GM21515 (cell line): ENCODE data around the gene DAZAP1.

Experiments used
- ATAC-seq: cut with Tn5 transposase; IDR thresholded peaks from one replicate; pipeline ENCODE4 v1.9.1; 2021; ENCODE audit not compliant: unreplicated experiment

DAZAP1 gene

DNA sequence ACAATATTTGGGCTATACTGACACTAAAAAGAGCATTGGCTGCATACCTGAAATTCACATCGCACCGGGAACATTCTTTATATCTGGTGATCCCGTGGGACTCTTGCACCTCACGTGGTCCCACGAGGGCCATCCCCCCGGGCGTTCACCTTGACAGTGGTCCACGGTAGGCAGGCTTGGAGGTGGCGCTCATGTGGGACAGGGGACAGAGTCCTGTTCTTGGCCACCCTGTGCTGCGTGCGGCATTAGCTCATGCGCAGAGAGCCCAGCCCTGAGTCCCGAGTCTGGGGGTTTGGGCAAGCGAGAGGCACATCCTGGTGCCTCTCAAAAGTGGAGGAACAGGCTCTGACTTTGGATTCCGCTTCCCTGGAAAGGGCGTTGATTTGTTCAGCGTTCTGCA lies 13.5 kb upstream of the DAZAP1 start:
- ATAC-seq: no peak

DNA sequence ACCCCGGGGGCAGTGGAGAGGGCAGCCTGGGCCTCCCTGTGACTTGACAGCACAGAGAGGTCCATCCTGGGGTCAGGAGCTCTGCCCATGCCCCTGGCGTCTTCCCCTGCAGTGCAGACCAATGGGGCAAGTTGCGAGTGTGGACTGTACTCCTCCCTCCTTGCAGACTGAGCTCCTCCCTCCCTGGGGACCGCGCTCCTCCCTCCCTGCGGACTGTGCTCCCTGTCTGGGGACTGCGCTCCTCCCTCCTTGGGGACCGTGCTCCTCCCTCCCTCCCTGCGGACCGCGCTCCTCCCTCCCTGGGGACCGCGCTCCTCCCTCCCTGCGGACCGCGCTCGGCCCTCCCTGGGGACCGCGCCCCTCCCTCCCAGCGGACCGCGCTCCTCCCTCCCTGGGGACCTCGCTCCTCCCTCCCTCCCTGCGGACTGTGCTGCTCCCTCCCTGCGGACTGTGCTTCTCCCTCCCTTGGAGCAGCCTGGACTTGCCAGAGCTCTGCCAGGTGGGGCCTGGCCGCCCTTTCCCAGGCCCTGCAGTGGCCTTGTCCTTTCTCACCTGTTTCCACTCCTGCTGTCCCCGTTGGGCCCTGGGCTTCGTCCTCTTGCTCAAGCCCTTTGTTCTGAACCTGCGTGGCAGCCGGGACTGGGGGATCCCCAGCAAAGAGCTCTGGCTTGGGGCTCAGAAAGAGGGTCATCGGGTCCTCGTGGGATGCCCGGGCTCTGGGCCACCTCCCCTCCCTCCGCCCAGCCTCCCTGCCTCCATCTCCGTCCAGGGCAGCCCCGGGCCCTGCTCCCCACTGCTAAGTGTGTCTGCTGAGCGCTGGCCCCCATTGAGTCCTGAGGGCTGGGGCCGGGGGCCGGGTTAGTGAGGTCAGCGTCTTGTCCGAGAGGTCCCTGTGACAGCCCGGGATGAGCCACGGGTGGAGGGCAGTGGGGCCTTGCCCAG lies 12.9 kb upstream of the DAZAP1 start:
- no peak for ATAC-seq

DNA sequence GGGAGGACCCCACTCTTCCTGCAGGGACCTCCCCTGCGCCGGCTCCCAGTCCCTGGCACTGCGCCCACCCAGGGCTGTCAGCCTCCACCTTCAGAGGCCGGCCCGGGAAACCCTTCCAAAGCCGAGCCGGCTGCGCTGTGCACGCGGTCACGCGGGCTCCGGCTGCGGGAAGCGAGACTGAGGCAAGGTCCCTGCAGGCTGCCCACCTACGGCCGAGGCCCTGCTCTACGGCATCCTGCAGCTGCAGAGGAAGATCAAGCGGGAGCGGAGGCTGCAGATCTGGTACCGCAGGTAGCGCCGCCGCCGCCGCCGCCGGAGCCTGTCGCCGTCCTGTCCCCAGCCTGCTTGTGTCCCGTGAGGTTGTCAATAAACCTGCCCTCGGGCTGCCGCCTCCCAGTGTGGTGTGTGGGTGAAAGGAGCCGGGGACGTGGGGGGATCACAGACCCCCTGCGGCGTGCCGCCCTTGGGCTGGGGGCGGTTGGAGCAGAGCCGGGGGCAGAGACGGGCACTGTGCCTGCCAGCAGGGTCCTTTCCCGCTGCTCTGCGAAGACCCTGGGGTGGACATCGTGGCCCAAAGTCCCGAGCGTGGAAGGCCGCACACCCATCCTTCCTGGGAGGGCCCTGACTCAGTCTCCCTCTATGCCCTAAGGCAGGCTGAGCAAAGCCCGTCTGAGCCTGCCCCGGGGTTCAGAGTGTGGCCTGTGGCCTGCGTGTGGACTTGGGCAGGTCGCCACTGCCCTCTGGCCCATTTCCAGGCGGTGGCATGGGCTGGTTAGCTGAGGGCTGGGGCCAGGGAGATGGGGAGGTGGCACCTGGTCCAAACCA lies 12.0 kb upstream of the DAZAP1 start:
- no peak for ATAC-seq

DNA sequence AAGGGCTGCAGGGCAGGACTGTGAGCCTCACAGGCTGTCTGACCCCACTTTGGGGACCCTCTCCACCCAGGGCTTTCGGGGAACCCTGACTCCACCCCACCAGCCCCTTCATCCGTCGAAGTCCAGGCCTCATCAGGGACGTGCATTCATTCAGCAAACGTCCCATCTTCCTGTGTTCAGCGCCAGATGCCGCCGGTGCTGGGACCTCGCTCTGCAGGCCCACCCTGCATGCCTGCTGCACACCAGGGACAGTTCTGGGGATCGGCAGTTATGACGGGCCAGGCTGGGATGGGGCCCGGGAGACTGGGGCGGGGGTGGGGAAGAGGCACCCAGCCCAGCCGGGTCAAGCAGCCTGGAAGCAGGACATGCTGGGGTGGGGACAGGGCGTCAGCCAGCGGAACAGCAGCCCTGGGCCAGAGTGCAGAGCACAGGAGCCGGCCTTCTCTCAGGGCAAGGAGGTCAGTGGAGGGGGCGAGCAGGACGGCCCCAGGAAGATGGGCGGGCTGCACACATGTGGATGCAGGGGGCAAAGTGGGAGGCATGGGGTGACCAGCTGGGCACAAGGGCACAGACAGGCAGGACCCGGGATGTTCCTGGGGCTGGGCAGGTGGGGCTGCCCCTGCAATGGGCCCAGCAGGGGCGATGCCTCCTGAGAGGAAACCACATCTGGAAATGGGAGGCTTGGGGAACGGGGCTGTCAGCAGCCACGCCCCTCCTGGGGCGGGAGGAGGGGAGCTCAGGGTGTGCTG lies 11.2 kb upstream of the DAZAP1 start:
- ATAC-seq: no peak

DNA sequence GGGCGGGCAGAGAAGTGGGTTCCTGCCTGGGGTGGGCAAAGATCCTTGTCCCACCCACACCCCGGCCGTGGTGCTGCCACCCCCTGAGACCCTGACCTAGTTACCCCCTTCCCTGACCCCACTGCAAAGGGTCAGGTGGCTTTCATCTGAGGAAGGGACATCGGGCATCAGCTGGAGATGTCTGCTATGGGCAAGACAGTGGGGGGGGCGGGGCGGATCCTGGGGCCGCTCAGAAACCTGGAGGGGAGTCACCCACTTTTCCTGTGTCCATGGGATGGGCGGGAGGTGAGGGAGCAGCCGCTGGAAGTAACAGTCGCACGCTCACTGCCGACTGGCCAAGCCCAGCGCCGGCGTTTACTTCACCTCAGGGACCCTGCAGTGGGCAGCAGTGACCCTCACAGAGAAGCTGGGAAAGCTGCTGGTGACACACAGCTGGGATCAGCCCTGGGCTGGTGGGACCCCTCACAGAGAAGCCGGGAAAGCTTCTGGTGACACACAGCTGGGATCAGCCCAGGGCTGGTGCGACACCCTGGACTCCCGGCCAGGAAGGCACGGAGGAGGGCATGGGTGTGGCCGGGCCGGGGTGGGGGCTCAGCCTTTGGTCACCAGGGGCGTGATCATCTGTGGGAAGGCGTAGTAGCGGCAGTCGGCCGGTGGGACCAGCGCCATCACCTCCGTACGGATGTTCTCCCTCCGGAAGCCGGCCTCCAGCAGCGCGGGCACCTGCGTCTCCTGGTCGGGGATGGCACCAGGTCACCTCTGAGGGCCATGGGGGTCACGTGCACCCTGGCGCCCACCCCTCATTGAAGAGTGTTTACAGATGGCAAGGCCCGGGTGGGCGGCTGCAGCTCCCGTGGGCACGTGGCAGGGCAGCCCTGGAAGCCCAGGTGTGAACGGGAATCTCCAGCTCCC lies 10.4 kb upstream of the DAZAP1 start:
- no peak for ATAC-seq

DNA sequence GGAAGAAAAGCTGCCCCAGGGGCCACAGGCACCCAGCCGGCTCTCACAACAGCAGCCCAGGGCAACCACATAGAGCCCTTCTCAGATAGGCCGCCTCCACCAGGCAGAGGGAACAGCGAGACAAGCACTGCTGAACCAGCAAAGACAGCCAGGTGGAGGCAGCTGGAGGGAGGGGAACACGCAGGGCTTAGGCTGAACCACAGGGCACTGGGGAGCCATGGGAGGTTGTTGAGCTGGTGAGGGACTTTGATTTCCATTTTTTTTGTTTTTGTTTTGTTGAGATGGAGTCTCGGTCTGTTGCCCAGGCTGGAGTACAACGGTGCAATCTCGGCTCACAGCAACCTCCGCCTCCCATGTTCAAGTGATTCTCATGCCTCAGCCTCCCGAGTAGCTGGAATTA lies 9.5 kb upstream of the DAZAP1 start:
- ATAC-seq: no peak

DNA sequence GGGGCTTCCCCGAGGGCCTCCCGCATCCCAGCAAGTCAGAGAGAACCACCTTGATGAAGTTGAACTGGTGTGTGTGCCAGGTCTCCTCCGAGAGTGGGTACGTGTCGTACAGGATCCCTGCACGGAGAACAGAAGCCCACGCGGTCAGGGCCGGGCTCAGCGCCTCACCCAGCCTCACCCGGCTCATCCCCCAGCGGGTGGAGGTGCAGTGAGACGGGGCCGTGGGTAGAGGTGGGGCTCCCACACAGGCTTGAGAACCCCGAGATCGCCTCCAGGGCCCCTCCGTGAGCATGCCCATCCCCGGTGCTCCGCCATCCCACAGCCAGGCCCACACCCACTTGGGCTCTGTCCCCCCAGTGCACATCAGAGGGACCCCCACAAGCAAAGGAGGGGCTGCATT lies 8.3 kb upstream of the DAZAP1 start:
- no peak for ATAC-seq

DNA sequence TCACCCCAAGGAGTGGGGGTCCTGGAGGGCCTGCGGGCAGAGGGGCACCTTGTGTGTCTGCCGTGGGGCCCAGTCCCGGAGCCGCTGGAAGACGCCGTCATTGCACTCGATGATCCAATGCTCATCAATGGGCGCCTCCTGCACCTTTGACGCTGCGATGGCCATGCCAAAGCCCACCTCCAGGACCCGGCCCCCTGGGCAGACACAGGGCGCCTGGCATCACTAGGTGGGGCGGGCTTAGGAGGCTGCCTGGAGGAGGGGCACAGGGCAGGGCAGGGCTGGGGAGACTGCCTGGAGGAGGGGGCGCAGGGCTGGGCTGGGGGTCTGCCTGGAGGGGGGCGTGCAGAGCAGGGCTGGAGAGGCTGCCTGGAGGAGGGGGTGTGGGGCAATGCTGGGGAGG lies 7.6 kb upstream of the DAZAP1 start:
- ATAC-seq: no peak

DNA sequence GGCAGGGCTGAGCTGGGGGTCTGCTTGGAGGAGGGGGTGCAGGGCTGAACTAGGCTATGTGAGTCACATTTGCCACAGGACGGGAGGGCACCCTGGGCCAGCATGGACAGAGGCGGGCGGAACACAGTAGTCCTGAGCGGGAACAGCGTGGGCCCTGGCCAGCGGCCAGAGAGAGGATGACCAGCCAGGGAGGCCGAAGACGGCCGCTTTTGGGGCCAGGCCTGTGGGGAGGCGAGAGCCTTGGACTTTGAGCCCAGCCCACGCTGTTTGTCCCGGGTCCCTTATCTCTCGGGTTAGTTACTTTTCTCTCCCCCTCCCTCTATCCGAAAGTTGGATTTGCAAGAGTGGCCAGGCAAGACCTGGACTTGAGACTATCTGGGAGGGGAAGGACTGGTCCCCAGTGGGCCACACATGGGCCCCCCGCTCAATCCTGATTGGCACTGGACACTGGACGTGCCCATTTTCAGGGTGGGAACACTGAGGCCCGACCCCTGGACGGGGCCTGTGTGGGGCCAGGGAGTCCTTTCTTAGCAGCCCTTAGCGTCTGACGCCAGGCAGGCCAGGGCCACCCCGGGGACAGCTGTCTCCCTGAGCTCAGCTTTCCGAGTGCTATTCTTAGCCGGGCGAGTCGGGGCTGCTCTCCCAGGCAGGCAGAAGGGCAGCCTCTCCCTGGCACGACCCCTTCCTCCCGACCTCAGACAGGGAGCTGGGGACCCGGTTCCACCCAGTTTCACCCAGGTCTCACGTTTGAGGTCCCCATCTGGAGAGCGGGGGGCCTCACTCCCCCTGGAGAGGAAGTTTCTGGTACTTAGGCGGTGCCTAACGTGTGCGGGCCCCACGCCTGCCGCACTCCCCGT lies 6.9 kb upstream of the DAZAP1 start:
- ATAC-seq: no peak

DNA sequence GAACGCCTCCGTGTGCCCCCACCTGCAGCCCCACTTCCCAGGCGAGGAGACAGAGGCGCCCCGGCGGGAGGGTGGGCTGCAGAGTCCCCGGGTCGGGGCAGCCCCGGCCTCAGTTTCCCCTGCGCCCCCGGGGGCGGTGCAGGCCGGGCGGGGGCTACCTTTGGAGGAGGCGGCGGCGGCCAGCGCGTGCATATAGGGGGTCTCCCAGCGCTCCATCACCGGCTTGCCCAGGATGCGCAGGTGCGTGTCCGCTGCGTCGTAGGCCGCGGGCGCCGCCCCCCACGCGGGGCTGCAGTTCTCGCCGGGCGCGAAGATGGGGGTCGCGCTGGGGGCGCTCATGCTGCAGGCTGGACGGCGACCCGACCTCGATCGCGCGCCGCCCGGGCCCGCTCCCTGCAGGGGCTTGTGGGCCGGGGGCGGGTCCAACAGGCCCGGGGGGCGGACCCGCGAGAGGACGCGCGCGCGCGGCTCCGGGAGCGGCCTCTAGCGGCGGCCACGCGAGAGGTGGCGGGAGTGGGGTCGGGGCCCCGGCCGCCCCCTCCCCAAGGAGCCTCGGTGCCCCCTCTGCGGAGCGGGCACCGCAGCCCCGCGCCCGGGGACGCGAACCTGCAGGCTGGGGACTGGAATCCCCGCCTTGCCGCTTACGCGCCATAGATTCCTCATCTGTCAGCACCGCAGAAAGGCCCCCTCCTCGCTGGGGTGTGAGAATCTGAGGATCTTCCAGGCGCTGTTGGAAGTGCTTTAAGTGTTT lies 6.1 kb upstream of the DAZAP1 start, which contains the start of gene GAMT:
TSS of gene GAMT (minus strand) at position 405 of the 751 bp plus-strand sequence. CDS start at position 339, 66 bp downstream.
- ATAC-seq: no peak

DNA sequence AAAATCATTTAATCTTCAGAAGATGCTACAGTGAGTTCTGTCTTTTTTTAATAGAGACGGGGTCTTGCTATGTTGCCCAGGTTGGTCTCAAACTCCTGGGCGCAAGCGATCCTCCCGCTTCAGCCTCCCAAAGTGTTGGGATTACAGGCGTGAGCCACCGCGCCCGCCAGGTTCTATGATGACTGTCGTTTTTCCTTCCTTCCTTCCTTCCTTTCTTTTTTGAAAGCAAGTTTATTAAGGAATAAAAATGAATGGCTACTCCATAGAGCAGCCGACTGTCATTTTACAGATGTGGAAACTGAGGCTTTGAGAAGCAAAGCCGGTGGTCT lies 5.5 kb upstream of the DAZAP1 start:
- no peak for ATAC-seq

DNA sequence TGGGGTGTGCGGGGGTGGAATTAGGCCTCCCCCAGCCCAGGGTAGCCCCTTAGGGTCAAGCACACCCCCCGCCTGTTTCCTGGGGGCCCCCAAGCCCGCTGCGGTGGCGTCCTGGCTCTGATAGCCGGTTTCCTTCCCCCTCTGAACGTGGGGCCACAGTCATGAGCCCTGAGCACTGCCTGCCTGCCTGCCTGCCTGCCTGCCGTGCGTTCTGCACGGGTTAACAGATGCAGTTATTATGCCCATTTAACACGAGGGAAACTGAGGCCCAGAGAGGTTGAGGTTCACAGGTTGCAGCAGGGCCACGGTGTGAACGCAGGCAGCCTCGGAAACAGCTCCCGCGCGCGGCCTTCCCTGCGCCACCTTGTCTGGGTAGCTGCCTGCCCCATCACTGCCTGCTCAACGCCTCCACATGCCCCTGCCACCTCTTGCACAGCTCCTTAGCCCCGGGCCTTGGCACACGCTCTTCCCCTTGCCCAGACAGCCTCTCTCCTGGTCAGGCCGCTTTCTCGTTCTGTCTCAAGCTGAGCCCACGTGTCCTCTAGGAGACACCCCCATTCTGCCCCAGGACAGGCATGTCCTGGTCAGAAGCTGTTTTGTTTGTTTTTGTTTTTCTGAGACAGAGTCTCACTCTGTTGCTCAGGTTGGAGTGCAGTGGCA lies 4.8 kb upstream of the DAZAP1 start:
- ATAC-seq: no peak

DNA sequence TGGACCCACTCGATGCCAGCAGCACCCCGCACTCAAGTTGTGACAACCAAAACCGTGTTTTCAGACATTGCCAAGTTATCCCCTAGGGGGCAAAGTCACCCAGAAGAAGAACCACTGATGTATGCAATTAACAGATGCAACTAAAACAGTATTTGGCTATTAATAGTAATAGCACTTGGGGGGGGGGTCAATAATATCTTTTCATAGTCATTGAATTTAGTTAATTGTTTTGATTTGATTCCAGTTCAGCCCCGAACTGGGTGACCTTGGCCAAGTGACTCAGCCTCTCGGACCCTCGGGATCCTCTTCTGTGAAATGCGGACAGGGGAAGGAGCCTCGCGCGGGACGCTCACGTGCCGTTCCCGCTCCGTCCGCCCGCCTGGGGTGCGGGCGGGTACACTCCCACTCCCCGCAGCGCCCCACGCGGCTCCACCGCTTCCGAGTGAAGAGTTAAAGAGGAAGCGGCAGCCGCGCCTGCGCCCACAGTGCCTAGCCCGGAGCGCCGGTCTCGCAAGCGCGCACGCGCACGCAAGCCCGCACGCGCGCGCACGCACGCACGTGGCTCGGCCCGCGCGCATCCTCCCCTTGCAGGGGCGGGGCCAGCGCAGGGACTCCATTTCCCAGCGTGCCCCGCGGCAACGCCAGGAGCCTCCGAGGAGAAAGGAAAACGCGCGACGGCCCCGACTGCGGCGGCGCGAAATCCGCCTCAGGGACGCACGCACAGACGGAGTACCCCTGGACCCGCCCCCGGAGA lies 435 bp upstream of the DAZAP1 start:
- peak; percentile 50 for ATAC-seq

DNA sequence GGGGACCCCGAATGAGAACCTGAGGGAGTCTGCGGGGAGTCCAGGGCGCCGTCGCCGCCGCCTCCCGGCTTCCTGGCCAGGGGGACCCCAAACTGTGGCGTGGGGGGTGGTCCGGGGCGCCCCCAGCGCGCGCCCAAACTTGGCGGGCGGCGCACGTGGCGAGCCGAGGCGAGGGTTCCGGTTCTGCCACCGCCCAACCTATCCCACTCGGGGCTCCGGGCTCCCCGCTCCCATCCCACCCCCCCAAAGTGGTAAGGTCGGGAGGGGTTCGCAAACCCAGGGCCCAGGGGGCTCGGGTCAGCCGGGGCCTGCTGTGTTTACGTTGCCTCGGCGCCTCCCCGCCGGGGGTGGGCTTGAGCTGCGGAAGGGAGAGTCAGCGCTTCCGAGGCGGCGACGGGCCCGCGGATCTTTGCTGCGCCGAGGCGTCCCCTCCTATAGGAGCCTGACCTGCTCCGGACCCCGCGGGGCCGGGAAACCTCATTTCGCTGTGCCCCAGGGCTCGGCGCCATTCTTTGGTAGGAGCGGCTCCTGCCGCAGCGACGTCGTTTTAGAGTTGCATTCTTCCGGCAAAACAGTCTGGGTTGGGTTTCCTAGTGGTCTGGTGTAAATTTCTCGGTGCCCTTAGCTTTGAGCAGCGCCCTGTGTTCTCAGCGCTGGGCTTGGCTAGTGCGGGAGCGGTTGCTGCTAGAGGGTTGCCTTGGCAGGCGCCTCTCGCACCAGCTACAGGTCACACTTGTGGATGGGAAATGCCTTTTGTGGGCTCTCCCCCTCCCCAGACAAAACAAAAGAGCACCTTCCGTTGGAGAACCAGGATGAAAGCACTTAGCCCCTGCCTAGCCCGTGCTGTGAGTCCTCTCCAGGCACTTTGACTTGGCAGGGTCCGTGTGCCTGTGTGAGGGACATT lies 1.2 kb downstream of the DAZAP1 start:
- peak; percentile 6 for ATAC-seq

DNA sequence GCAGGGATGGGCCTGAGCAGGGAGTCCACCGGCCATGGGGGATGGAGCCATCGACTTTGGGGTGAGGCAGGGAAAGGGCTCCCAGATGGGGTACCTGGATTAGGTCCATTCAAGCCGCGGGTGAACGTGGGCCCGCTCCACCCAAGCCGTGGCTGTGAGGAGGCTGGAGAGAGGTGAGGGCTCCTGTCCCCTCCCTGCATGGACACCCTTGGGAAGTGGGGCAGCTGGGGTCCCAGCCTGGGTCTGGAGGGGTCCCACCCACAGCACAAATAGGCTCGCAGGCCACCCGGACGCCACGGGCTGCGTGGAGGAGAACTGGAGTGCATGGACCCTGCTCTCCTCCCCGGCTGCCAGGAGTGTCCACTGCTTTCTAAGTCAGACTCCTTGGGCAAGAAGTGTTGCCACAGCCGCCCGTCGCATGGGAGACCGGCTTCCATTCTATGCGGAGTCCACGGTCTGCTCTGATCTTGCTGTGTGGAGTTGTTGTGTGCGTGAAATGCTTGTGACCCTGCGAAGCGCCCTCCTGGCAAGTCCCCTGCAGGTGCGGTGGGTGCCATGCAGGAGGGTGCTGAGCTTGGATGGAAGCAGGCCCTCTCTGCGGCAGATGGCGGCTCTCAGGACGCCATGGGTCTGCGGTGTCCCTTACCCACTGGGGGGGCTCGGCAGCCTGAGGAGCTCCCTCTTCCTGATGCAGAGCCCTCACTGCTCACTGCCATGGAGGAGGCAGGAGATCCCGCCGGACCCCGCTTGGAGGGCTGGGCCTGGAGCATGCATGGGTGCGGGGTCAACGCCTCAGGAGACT lies 2.0 kb downstream of the DAZAP1 start:
- no peak for ATAC-seq
